Measurements from ENCODE around the gene HMHB1. TPM values are rescaled to one million over a fixed set of nuclear protein-coding genes. Genes with fewer than 3 reads are reported as not detected.

Gene HMHB1
- polyA plus RNA-seq: not detected

- Mint-ChIP-seq H3K27ac (peak within 1 kb of the TSS in 4 of 6 donors; percentile 26 to 77 (median 36)), H3K4me3 (peak within 1 kb of the TSS in 3 of 5 donors; percentile 24 to 87 (median 41)), H3K27me3 (ENCODE audit: low read depth in 3 of 3) (peaks cover 3 to 8% (median 5%) of the 10 kb centered on the region in 3 donors), H3K36me3 (peaks cover 0 to 5% (median 0%) of the 10 kb centered on the region in 3 donors), H3K4me1 (peaks cover 10 to 22% of the 10 kb centered on the region in 2 donors), H3K9me3 (peaks cover 0 to 2% (median 0%) of the 10 kb centered on the region in 6 donors)
- no peak for DNase-seq
Measured at GRCh38 chr5:143812085-143812705, at the start of gene HMHB1. Gene HMHB1, plus strand, starts transcription at chr5:143812161.

DNA sequence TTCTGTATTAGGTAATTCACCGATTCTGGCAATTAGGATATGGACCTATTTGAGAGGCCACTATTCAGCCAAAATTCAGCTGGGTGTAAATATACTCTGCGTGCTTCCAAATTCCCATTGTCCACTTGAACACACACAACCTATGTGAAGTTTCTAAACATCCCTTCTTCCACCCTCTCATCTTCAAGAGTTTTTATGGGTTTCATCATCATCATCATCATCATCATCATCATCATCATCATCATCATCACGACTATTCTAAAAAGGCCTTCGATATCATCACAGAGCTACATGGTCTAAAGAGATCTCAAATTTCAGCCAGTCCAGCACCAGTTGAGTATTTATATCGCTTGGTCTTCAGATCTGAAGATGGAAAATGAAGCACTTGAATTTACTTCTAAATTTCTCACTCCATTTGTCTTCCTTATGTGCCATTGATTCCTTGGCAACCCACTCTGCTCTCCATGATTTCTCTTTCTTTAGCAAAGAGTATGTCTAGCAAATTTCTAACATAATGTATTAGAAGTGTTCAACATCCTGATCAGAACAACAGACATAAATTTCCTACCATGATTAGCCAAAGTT is 49.2 kb upstream of the HMHB1 start:
- Mint-ChIP-seq H3K27ac (no peak overlapping the region), H3K4me1 (no peaks in the 10 kb centered on the region), H3K9me3 (no peaks in the 10 kb centered on the region), H3K36me3 (no peaks in the 10 kb centered on the region), H3K4me3 (no peak overlapping the region), H3K27me3 (ENCODE audit: low read depth in 3 of 3) (peaks cover 0 to 3% (median 1%) of the 10 kb centered on the region in 3 donors)
- no peak for DNase-seq

- no peak overlapping the region for H3K27ac Mint-ChIP-seq
Measured at GRCh38 chr5:143767162-143767561, 44.8 kb upstream of the HMHB1 start.

DNA sequence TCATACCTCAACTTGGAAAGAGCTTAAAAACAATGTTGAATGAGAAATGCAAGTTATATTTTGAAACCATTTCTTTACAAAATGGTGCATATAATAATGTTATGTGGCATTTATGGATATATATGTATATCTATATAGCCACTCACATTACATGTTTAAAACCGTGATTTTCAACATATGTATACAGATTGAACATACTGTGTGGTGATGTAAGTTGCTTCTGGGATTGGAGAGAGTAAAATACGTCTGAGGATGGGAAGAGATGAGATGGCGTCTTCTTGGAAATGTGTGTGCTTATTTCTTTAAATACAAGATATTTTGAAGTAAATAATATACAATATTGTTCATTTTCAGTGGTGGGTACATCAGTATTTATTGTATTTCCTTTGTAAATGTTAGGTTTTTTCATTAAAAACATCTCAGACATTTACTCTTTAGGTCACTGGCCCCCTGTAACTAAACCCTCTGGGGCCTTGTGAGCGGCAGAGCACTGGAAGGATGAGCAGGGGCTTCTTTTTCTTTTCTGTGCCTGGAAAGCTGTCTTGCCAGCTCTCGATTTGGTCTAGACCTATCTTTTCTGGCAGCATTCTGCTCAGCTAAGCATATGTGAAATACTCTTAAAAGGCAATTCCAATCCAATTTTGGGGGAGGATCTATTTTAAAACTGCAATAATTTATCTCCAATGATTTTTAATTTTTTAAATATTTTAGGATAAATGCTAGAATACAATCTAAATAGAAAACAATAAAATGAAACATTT is 42.8 kb upstream of the HMHB1 start:
- Mint-ChIP-seq H3K4me1 (no peaks in the 10 kb centered on the region), H3K27me3 (ENCODE audit: low read depth in 3 of 3) (peaks cover 0 to 3% (median 0%) of the 10 kb centered on the region in 3 donors), H3K4me3 (no peak overlapping the region), H3K36me3 (no peaks in the 10 kb centered on the region), H3K9me3 (peaks cover 0 to 2% (median 0%) of the 10 kb centered on the region in 6 donors), H3K27ac (no peak overlapping the region)
- DNase-seq: no peak

More at GRCh38 chr5:143767162-143767561, 44.8 kb upstream of the HMHB1 start:
- Mint-ChIP-seq H3K36me3 (no peaks in the 10 kb centered on the region), H3K4me3 (no peak overlapping the region), H3K27me3 (ENCODE audit: low read depth in 3 of 3) (peaks cover 0 to 5% (median 1%) of the 10 kb centered on the region in 3 donors), H3K4me1 (no peaks in the 10 kb centered on the region), H3K9me3 (no peaks in the 10 kb centered on the region)
- no peak for DNase-seq

DNA sequence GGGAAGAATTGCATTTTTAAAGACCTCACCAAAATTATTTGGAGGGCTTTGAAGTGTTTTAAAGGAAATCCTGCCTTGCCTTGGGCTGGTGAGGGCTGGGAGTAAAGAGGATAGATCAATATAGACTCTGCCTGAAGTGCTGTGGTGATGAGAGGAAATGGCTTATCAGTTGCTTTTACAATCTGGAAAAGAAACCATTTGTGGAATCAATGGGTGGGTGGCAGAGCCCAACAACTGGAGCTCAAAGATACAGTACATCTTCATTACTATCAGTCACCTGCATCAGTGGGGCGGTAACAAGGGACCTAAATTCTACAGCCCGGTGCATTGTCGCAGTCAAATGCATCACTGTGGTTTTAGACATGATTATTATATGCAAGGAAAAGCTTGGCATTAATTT is 41.5 kb upstream of the HMHB1 start:
- Mint-ChIP-seq H3K27me3 (ENCODE audit: low read depth in 3 of 3) (peaks cover 0 to 5% (median 0%) of the 10 kb centered on the region in 3 donors), H3K4me1 (no peaks in the 10 kb centered on the region), H3K4me3 (no peak overlapping the region), H3K36me3 (no peaks in the 10 kb centered on the region), H3K9me3 (peaks cover 0 to 2% (median 0%) of the 10 kb centered on the region in 6 donors), H3K27ac (no peak overlapping the region)
- no peak for DNase-seq

GRCh38 chr5:143771189-143771588 is 40.8 kb upstream of the HMHB1 start:
- peaks cover 0 to 2% (median 0%) of the 10 kb centered on the region in 6 donors for H3K9me3 Mint-ChIP-seq
- no peak overlapping the region for H3K27ac Mint-ChIP-seq
- H3K27me3 Mint-ChIP-seq (ENCODE audit: low read depth in 3 of 3): peaks cover 0 to 4% (median 0%) of the 10 kb centered on the region in 3 donors
- no peaks in the 10 kb centered on the region for H3K36me3 Mint-ChIP-seq
- no peaks in the 10 kb centered on the region for H3K4me1 Mint-ChIP-seq
- DNase-seq: no peak
- H3K4me3 Mint-ChIP-seq: no peak overlapping the region

DNA sequence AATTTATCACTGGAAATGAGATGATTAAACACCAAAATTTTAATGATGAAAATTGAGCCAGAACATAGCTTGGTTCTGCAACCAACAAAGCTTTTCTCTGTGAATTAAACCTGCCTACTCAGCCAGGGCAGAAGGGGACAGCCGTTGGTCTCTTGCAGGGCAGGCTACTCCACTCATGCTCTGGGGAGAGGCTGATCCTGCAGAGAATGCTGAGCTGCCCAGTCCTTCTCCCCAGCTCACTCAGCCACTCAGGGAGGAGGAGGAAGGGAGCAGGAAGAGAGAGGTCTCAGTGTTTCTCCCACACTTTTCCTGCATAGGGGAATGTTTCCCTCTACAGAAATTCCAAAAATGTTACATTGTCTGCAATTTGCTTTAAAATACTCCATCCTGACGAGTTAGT is 40.4 kb upstream of the HMHB1 start:
- H3K4me3 Mint-ChIP-seq: no peak overlapping the region
- H3K4me1 Mint-ChIP-seq: no peaks in the 10 kb centered on the region
- H3K27ac Mint-ChIP-seq: no peak overlapping the region
- peaks cover 0 to 3% (median 0%) of the 10 kb centered on the region in 3 donors for H3K27me3 Mint-ChIP-seq (ENCODE audit: low read depth in 3 of 3)
- H3K9me3 Mint-ChIP-seq: peaks cover 0 to 2% (median 0%) of the 10 kb centered on the region in 6 donors
- no peak for DNase-seq
- H3K36me3 Mint-ChIP-seq: no peaks in the 10 kb centered on the region

DNA sequence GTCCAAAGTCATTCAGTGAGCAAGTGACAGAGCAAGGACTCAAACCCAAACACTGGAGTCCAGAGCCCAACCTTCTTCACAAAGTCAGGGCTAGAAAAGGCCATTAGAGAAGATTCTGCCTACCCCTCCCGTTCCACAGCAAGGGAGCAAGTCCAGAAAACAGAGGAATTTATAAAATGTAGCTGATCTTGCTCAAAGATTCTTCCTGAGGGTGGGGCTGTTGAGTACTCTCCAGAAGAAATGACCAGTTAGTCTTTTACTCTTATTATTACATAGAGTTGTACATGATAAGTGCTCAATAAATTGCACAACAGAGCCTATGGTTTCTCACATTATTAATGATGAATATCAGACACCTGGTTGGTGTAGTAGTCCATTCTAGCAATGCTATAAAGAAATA is 39.3 kb upstream of the HMHB1 start:
- Mint-ChIP-seq H3K27me3 (ENCODE audit: low read depth in 3 of 3) (peaks cover 0 to 3% (median 0%) of the 10 kb centered on the region in 3 donors), H3K4me3 (no peak overlapping the region), H3K9me3 (peaks cover 0 to 2% (median 0%) of the 10 kb centered on the region in 6 donors), H3K36me3 (no peaks in the 10 kb centered on the region), H3K27ac (no peak overlapping the region), H3K4me1 (no peaks in the 10 kb centered on the region)
- DNase-seq: no peak

DNA sequence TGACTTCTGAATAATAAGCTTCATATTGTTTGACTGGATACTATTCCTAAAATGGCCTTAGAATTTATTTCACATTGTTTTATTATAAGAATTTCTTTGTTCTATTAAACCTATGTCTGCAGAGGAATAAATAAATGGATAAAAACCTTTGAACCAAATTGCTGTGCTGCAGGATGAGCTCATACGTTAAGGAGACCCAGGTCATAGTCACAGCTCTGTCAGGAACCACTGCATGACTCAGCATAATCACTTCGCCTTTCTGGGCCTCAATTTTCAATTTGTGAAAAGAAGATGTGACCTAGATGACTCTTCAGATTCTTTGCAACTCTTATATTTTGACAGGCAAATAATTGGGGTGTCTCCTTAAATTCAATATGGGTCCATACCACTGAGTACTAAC is 36.7 kb upstream of the HMHB1 start:
- H3K9me3 Mint-ChIP-seq: peaks cover 0 to 2% (median 0%) of the 10 kb centered on the region in 6 donors
- no peaks in the 10 kb centered on the region for H3K4me1 Mint-ChIP-seq
- H3K27me3 Mint-ChIP-seq (ENCODE audit: low read depth in 3 of 3): peaks cover 0 to 4% (median 2%) of the 10 kb centered on the region in 3 donors
- H3K27ac Mint-ChIP-seq: no peak overlapping the region
- H3K4me3 Mint-ChIP-seq: no peak overlapping the region
- DNase-seq: no peak
- H3K36me3 Mint-ChIP-seq: no peaks in the 10 kb centered on the region

DNA sequence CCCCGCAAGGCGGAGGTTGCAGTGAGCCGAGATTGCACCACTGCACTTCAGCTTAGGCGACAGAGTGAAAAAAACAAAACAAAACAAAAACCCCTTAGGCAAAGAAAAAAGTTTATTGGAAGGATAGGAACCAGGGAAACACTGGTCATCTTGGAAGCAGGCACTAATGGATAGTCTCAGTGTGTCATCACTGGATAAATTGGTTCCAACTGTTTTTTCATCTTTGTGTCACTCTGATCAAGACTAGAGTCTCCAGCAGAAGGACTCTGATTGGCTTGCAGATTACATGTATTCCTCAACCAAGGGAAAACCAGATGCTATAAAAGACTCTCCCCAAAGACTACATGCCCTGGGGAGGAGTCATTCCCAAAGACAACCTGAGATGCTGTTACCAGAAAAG is 35.0 kb upstream of the HMHB1 start:
- H3K4me1 Mint-ChIP-seq: no peaks in the 10 kb centered on the region
- peaks cover 0 to 2% (median 0%) of the 10 kb centered on the region in 6 donors for H3K9me3 Mint-ChIP-seq
- H3K27me3 Mint-ChIP-seq (ENCODE audit: low read depth in 3 of 3): peaks cover 0 to 4% (median 2%) of the 10 kb centered on the region in 3 donors
- H3K27ac Mint-ChIP-seq: no peak overlapping the region
- no peaks in the 10 kb centered on the region for H3K36me3 Mint-ChIP-seq
- no peak for DNase-seq
- no peak overlapping the region for H3K4me3 Mint-ChIP-seq

GRCh38 chr5:143779506-143779905 is 32.5 kb upstream of the HMHB1 start:
- Mint-ChIP-seq H3K4me1 (no peaks in the 10 kb centered on the region), H3K27ac (no peak overlapping the region), H3K4me3 (no peak overlapping the region), H3K27me3 (ENCODE audit: low read depth in 3 of 3) (peaks cover 0 to 2% (median 2%) of the 10 kb centered on the region in 3 donors), H3K9me3 (no peaks in the 10 kb centered on the region), H3K36me3 (no peaks in the 10 kb centered on the region)
- DNase-seq: no peak

DNA sequence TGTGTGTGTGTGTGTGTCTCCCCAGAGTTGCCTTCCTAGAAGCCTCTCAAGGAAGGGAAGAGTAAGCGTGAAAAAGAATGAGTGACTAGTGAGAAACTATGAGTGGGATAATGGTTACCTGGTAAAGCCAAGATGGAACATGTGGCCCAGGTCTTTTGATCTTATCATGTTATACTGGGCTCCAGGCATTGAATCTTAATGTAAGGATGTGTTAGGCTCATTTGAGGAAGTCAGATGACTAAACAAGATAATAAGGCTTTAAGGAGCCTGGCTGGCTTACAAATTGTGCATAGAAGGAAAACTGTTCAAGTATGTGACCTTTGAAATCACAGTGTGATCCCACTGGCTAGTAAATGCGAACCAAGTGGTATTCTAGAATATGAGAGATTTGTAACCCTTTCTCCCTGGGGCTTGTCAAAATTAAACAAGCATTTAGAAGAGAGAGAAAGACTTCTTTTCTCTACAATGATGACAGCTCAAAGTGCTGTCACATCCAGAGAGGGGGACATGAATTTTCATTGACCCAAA is 29.9 kb upstream of the HMHB1 start:
- no peak overlapping the region for H3K4me3 Mint-ChIP-seq

DNA sequence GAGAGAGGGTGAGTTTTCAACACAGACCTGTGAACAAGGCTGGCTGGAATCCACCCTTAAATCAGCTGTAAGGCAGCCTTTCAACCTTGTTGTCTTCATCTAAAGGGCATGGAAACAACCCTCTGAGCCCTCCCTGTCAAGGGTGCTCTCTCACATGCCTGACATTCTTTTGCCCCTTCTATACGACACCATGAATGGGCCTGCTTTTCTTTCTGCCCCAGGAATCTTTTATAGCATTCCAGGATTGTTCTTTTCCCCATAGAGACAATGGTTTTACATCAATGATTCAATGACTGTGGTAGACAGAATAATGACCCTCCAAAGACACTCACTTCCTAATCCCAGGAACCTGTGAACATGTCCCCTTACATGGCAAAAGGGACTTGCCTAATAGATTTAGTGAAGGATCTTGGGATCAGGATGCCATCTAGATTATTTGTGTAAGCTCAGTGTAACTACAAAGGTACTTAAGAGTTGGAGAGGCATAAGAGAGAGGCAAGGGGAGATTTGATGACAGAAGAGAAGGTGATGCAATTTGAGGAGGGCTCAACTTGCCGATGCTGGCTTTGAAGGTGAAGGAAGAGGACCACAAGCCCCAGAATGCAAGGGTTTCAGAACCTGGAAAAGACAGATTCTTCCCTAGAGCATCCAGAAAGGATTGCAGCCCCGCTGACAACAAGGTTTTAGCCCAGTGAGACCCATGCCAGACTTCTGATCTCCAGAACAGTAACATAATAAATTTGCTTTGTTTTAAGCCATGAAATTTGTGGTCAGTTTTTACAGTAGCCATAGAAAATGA is 29.2 kb upstream of the HMHB1 start:
- no peak overlapping the region for H3K27ac Mint-ChIP-seq
- no peak for DNase-seq
- H3K27me3 Mint-ChIP-seq (ENCODE audit: low read depth in 3 of 3): peaks cover 0 to 2% (median 2%) of the 10 kb centered on the region in 3 donors
- H3K36me3 Mint-ChIP-seq: no peaks in the 10 kb centered on the region
- H3K4me3 Mint-ChIP-seq: no peak overlapping the region
- H3K9me3 Mint-ChIP-seq: no peaks in the 10 kb centered on the region
- no peaks in the 10 kb centered on the region for H3K4me1 Mint-ChIP-seq

More for the DNA sequence above, 29.9 kb upstream of the HMHB1 start:
- Mint-ChIP-seq H3K27me3 (ENCODE audit: low read depth in 3 of 3) (peaks cover 0 to 2% (median 2%) of the 10 kb centered on the region in 3 donors), H3K27ac (no peak overlapping the region), H3K9me3 (no peaks in the 10 kb centered on the region), H3K36me3 (no peaks in the 10 kb centered on the region), H3K4me1 (no peaks in the 10 kb centered on the region)
- no peak for DNase-seq
